Stomach smooth muscle (tissue), 2 donors: Measurements from ENCODE around the gene TTYH2.

ENCODE experiments used
- H3K27ac ChIP-seq: one replicate; pipeline ENCODE4 v1.7.0; 2013; ENCODE audit warnings: mild to moderate bottlenecking, low read length, inconsistent platforms
- H3K27me3 ChIP-seq, 2 donors: one replicate each; pipeline ENCODE4 v1.7.0; 2013; ENCODE audit warnings: low read length in 2 of 2; ENCODE audit not compliant: insufficient read depth in 2 of 2, control insufficient read depth in 1 of 2
- H3K36me3 ChIP-seq, 2 donors: one replicate each; pipeline ENCODE4 v1.7.0; 2013; ENCODE audit warnings: low read length in 2 of 2; ENCODE audit not compliant: control insufficient read depth in 2 of 2, insufficient read depth in 2 of 2
- H3K4me1 ChIP-seq: one replicate; pipeline ENCODE4 v1.7.0; 2013; ENCODE audit warnings: low read length; ENCODE audit not compliant: control insufficient read depth, insufficient read depth
- H3K4me3 ChIP-seq, 2 donors: one replicate each; pipeline ENCODE4 v1.7.0; 2013; ENCODE audit warnings: low read length in 2 of 2
- H3K9ac ChIP-seq, 2 donors: one replicate each; pipeline ENCODE4 v1.7.0; 2013; ENCODE audit warnings: low read length in 2 of 2, mild to moderate bottlenecking in 1 of 2
- H3K9me3 ChIP-seq, 2 donors: one replicate each; pipeline ENCODE4 v1.7.0; 2013; ENCODE audit warnings: low read length in 2 of 2; ENCODE audit not compliant: control insufficient read depth in 2 of 2
- donor health status: healthy.
- donor health status: Pancreatic carcinoma.

The TTYH2 gene

GRCh38 chr17:74215342-74215727 is 2.0 kb downstream of the TTYH2 start:
- Histone ChIP-seq H3K9ac (no peak overlapping the region), H3K4me3 (no peak overlapping the region), H3K9me3 (no peaks in the 10 kb centered on the region), H3K4me1 (peaks cover 30% of the 10 kb centered on the region), H3K27ac (no peak overlapping the region), H3K36me3 (no peaks in the 10 kb centered on the region), H3K27me3 (no peaks in the 10 kb centered on the region)

- Histone ChIP-seq H3K27ac (no peak overlapping the region), H3K36me3 (no peaks in the 10 kb centered on the region), H3K27me3 (no peaks in the 10 kb centered on the region), H3K9me3 (no peaks in the 10 kb centered on the region), H3K4me3 (no peak overlapping the region), H3K9ac (no peak overlapping the region), H3K4me1 (peaks cover 19% of the 10 kb centered on the region)
Observed at GRCh38 chr17:74216505-74216904, 3.1 kb downstream of the TTYH2 start.

- Histone ChIP-seq H3K27me3 (no peaks in the 10 kb centered on the region), H3K9me3 (no peaks in the 10 kb centered on the region), H3K27ac (no peak overlapping the region), H3K36me3 (no peaks in the 10 kb centered on the region), H3K9ac (no peak overlapping the region), H3K4me1 (peaks cover 12% of the 10 kb centered on the region), H3K4me3 (no peak overlapping the region)
Observed at GRCh38 chr17:74217037-74217730, 3.8 kb downstream of the TTYH2 start.

GRCh38 chr17:74217888-74218287 is 4.5 kb downstream of the TTYH2 start:
- Histone ChIP-seq H3K27ac (no peak overlapping the region), H3K36me3 (no peaks in the 10 kb centered on the region), H3K4me1 (peaks cover 5% of the 10 kb centered on the region), H3K4me3 (no peak overlapping the region), H3K9me3 (no peaks in the 10 kb centered on the region), H3K27me3 (no peaks in the 10 kb centered on the region), H3K9ac (no peak overlapping the region)

GRCh38 chr17:74218436-74218835 is 5.1 kb downstream of the TTYH2 start:
- peaks cover 4% of the 10 kb centered on the region for H3K4me1 ChIP-seq
- H3K36me3 ChIP-seq = no peaks in the 10 kb centered on the region
- H3K27ac ChIP-seq = no peak overlapping the region
- no peak overlapping the region for H3K9ac ChIP-seq
- H3K4me3 ChIP-seq = no peak overlapping the region
- no peaks in the 10 kb centered on the region for H3K9me3 ChIP-seq
- H3K27me3 ChIP-seq = no peaks in the 10 kb centered on the region

GRCh38 chr17:74219576-74220133 is 6.3 kb downstream of the TTYH2 start:
- Histone ChIP-seq H3K27me3 (no peaks in the 10 kb centered on the region), H3K9me3 (no peaks in the 10 kb centered on the region), H3K4me1 (no peaks in the 10 kb centered on the region), H3K9ac (no peak overlapping the region), H3K36me3 (peaks cover 0 to 2% of the 10 kb centered on the region in 2 donors), H3K27ac (no peak overlapping the region), H3K4me3 (no peak overlapping the region)

GRCh38 chr17:74220219-74220618 is 6.8 kb downstream of the TTYH2 start:
- Histone ChIP-seq H3K27ac (no peak overlapping the region), H3K4me3 (no peak overlapping the region), H3K9me3 (no peaks in the 10 kb centered on the region), H3K27me3 (no peaks in the 10 kb centered on the region), H3K36me3 (peaks cover 0 to 2% of the 10 kb centered on the region in 2 donors), H3K4me1 (no peaks in the 10 kb centered on the region), H3K9ac (no peak overlapping the region)

- Histone ChIP-seq H3K27ac (no peak overlapping the region), H3K4me1 (no peaks in the 10 kb centered on the region)
Observed at GRCh38 chr17:74220946-74221818, 7.8 kb downstream of the TTYH2 start.

GRCh38 chr17:74222399-74222798 is 9.0 kb downstream of the TTYH2 start:
- H3K36me3 ChIP-seq = peaks cover 0 to 2% of the 10 kb centered on the region in 2 donors

More at GRCh38 chr17:74220946-74221818, 7.8 kb downstream of the TTYH2 start:
- no peaks in the 10 kb centered on the region for H3K9me3 ChIP-seq
- H3K4me3 ChIP-seq = no peak overlapping the region
- peaks cover 0 to 2% of the 10 kb centered on the region in 2 donors for H3K36me3 ChIP-seq
- no peaks in the 10 kb centered on the region for H3K27me3 ChIP-seq
- no peak overlapping the region for H3K9ac ChIP-seq

GRCh38 chr17:74223901-74224300 is 10.5 kb downstream of the TTYH2 start:
- no peaks in the 10 kb centered on the region for H3K4me1 ChIP-seq
- peaks cover 0 to 2% of the 10 kb centered on the region in 2 donors for H3K36me3 ChIP-seq
- no peaks in the 10 kb centered on the region for H3K27me3 ChIP-seq
- no peak overlapping the region for H3K9ac ChIP-seq
- H3K9me3 ChIP-seq = no peaks in the 10 kb centered on the region
- no peak overlapping the region for H3K4me3 ChIP-seq
- H3K27ac ChIP-seq = no peak overlapping the region

More at GRCh38 chr17:74222399-74222798, 9.0 kb downstream of the TTYH2 start:
- H3K9me3 ChIP-seq = no peaks in the 10 kb centered on the region
- H3K4me1 ChIP-seq = no peaks in the 10 kb centered on the region
- H3K4me3 ChIP-seq = no peak overlapping the region
- no peak overlapping the region for H3K27ac ChIP-seq
- H3K27me3 ChIP-seq = no peaks in the 10 kb centered on the region
- no peak overlapping the region for H3K9ac ChIP-seq
